ENCODE measurements around the gene MYO18A. TPM values are rescaled to one million over a fixed set of nuclear protein-coding genes. Genes with fewer than 3 reads are reported as not detected.

Gene MYO18A
- total and polyA plus RNA-seq, 10 of the 15 experiments (the other 5 are each of a cell fraction or from before 2014, with no cell fraction given): 2.9 to 66.0 (median 24.5) TPM

DNA sequence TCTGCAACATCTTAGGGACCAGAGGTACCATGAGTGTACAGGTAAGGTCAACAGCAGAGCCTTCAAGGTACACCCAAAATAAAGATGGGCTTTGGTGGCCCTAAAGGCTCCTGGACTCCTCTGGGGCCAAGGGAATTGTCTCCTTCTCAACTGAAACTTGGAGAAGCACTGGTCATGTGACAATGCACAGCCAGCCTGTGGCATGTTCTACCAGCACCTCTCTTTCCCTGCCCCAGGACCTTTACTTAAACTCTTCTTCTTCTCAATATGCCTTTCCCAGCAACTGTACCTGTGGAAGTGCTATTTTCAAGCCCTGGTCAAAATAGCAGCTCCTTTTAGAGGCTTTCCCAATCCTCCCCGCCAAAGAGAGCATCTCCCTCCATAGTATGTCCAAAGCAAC, 108.9 kb downstream of the MYO18A start:
- no TSS peak for BruUV-seq (replicated peaks)
- intact Hi-C loops (cut with micrococcal nuclease; ENCODE audit: unreplicated experiment) (no loop called here), in situ Hi-C loops (cut with MboI) (no loop called here)
- ATAC-seq (no peak), FAIRE-seq (no peak), DNase-seq (ENCODE audit: low read depth, low spot score) (no peak)
- no peak for TF ChIP-seq JUND (IDR thresholded peaks at IDR 0.05; ENCODE audit: low read depth, low read length)
- TF ChIP-seq, protein P1, sequence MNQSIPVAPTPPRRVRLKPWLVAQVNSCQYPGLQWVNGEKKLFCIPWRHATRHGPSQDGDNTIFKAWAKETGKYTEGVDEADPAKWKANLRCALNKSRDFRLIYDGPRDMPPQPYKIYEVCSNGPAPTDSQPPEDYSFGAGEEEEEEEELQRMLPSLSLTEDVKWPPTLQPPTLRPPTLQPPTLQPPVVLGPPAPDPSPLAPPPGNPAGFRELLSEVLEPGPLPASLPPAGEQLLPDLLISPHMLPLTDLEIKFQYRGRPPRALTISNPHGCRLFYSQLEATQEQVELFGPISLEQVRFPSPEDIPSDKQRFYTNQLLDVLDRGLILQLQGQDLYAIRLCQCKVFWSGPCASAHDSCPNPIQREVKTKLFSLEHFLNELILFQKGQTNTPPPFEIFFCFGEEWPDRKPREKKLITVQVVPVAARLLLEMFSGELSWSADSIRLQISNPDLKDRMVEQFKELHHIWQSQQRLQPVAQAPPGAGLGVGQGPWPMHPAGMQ (IDR thresholded peaks at IDR 0.05; ENCODE audit: borderline replicate concordance): no peak
- TF ChIP-seq TCF12 (IDR thresholded peaks at IDR 0.05; ENCODE audit: low read depth, low read length): no peak
- TF ChIP-seq NFYA (IDR thresholded peaks at IDR 0.05; ENCODE audit: borderline replicate concordance, low read depth, low read length): no peak
- TF ChIP-seq MEF2A (IDR thresholded peaks at IDR 0.05; ENCODE audit: insufficient read depth, low read depth, low read length): no peak
- no peak for TF ChIP-seq RFX5 (IDR thresholded peaks at IDR 0.05; ENCODE audit: low read depth, low read length)
- no peak for TF ChIP-seq NR2C2 (IDR thresholded peaks at IDR 0.05; ENCODE audit: borderline replicate concordance, control insufficient read depth, insufficient read length, low read depth)
- no peak for TF ChIP-seq ZNF274 (IDR thresholded peaks at IDR 0.05; ENCODE audit: insufficient read depth, insufficient read length)
- TF ChIP-seq CEBPB (IDR thresholded peaks at IDR 0.05; ENCODE audit: borderline replicate concordance in 1 of 2, low read depth in 2 of 2, low read length in 2 of 2): no peak
- no peak for TF ChIP-seq BHLHE40 (IDR thresholded peaks at IDR 0.05; ENCODE audit: borderline replicate concordance in 1 of 2, low read depth in 2 of 2, low read length in 1 of 2)
- TF ChIP-seq, protein P2, sequence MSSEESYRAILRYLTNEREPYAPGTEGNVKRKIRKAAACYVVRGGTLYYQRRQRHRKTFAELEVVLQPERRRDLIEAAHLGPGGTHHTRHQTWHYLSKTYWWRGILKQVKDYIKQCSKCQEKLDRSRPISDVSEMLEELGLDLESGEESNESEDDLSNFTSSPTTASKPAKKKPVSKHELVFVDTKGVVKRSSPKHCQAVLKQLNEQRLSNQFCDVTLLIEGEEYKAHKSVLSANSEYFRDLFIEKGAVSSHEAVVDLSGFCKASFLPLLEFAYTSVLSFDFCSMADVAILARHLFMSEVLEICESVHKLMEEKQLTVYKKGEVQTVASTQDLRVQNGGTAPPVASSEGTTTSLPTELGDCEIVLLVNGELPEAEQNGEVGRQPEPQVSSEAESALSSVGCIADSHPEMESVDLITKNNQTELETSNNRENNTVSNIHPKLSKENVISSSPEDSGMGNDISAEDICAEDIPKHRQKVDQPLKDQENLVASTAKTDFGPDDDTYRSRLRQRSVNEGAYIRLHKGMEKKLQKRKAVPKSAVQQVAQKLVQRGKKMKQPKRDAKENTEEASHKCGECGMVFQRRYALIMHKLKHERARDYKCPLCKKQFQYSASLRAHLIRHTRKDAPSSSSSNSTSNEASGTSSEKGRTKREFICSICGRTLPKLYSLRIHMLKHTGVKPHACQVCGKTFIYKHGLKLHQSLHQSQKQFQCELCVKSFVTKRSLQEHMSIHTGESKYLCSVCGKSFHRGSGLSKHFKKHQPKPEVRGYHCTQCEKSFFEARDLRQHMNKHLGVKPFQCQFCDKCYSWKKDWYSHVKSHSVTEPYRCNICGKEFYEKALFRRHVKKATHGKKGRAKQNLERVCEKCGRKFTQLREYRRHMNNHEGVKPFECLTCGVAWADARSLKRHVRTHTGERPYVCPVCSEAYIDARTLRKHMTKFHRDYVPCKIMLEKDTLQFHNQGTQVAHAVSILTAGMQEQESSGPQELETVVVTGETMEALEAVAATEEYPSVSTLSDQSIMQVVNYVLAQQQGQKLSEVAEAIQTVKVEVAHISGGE (CRISPR knock-in tag; IDR thresholded peaks at IDR 0.05): no peak
- no peak for TF ChIP-seq CBX5 (IDR thresholded peaks at IDR 0.05; ENCODE audit: low read depth)
- TF ChIP-seq SMAD1 (IDR thresholded peaks at IDR 0.05; ENCODE audit: low read depth, partially characterized antibody): no peak
- no peak for TF ChIP-seq POLR2A (IDR thresholded peaks at IDR 0.05; ENCODE audit: low read depth, low read length)
- TF ChIP-seq ZNF207 (IDR thresholded peaks at IDR 0.05; ENCODE audit: borderline replicate concordance): no peak
- no peak for TF ChIP-seq BMI1 (IDR thresholded peaks at IDR 0.05; ENCODE audit: borderline replicate concordance)
- TF ChIP-seq POU2F2 (IDR thresholded peaks at IDR 0.05; ENCODE audit: borderline replicate concordance, low read depth, low read length): no peak
- TF ChIP-seq, protein P3, sequence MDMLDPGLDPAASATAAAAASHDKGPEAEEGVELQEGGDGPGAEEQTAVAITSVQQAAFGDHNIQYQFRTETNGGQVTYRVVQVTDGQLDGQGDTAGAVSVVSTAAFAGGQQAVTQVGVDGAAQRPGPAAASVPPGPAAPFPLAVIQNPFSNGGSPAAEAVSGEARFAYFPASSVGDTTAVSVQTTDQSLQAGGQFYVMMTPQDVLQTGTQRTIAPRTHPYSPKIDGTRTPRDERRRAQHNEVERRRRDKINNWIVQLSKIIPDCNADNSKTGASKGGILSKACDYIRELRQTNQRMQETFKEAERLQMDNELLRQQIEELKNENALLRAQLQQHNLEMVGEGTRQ (IDR thresholded peaks at IDR 0.05; ENCODE audit: borderline replicate concordance, low read depth, low read length): no peak
- no peak for TF ChIP-seq SMC3 (IDR thresholded peaks at IDR 0.05; ENCODE audit: borderline replicate concordance, low read length)
- no peak overlapping the region for H3K9ac ChIP-seq (ENCODE audit: control insufficient read depth, insufficient read depth, low read length)
- H3K27me3 ChIP-seq (replicated peaks in 1 of 2; ENCODE audit: control insufficient read depth in 2 of 2, insufficient read depth in 2 of 2, low read length in 1 of 2): no peaks in the 10 kb centered on the region
- no peaks in the 10 kb centered on the region for H3K4me1 ChIP-seq (ENCODE audit: control insufficient read depth, insufficient read depth, low read length)
- H3K27ac ChIP-seq (ENCODE audit: control insufficient read depth, insufficient read depth): no peak overlapping the region
- POLR2A ChIA-PET: interaction anchor here (0.7 kb wide), 1 partner anchor 259 kb away, joined by 4 read pairs; no protein-coding TSS in a partner anchor
- SMC1A ChIA-PET (ENCODE audit: uncharacterized antibody, unreplicated experiment): no interaction called here
- no peak overlapping the region for H2AFZ ChIP-seq (ENCODE audit: control insufficient read depth, low read depth, low read length)
- H3K36me3 ChIP-seq (ENCODE audit: control insufficient read depth in 2 of 2, insufficient read depth in 2 of 2, low read length in 1 of 2): no peaks in the 10 kb centered on the region
- no peaks in the 10 kb centered on the region for H3K79me2 ChIP-seq (ENCODE audit: control insufficient read depth, insufficient read depth, low read length)
- 90% methylated on average over 1 of the region's 1 CpG for WGBS (ENCODE audit: insufficient coverage, insufficient replicate concordance, low lambda C conversion rate, missing lambda C conversion rate)
- CTCF ChIA-PET: no interaction called here
- H3K4me2 ChIP-seq (ENCODE audit: control insufficient read depth, insufficient read depth): no peak overlapping the region
- no peaks in the 10 kb centered on the region for H3K9me3 ChIP-seq (replicated peaks; ENCODE audit: control insufficient read depth, insufficient read depth, low read length)
- H4K20me1 ChIP-seq (ENCODE audit: control insufficient read depth, insufficient read depth): no peaks in the 10 kb centered on the region
- RAD21 ChIA-PET (ENCODE audit: unreplicated experiment): no interaction called here
- H3K4me3 ChIP-seq: no peak overlapping the region

Measured in GM12878 (cell line).